Measurements from ENCODE around the gene SMARCB1.

Gene SMARCB1

GRCh38 chr22:23762842-23763578 lies 23.8 kb upstream of the SMARCB1 start, which contains the start of gene C22orf15:
Gene C22orf15 (plus strand): TSS chr22:23762990. CDS start chr22:23763307, 317 bp downstream.
- H3K18ac ChIP-seq (ENCODE audit: low read length) = peak within 1 kb of the TSS; percentile 44
- H3K9ac ChIP-seq (ENCODE audit: low read depth, low read length, poor library complexity) = no peak within 1 kb of the TSS
- no peak within 1 kb of the TSS for H4K8ac ChIP-seq (ENCODE audit: low read depth, low read length)
- peak within 1 kb of the TSS; percentile 53 for H2BK12ac ChIP-seq (ENCODE audit: low read length)
- H2BK120ac ChIP-seq (ENCODE audit: low read depth, low read length) = no peak within 1 kb of the TSS
- peak within 1 kb of the TSS; percentile 19 for H3K4me2 ChIP-seq (ENCODE audit: insufficient read depth, low read length, poor library complexity, severe bottlenecking)
- H3K27me3 ChIP-seq (ENCODE audit: control insufficient read depth in 3 of 3, insufficient read depth in 3 of 3, low read depth in 1 of 3, low read length in 3 of 3) = no peaks in the 10 kb centered on the region
- H3K79me1 ChIP-seq (ENCODE audit: low read depth, low read length) = no peaks in the 10 kb centered on the region
- H3K14ac ChIP-seq (ENCODE audit: low read length) = peak within 1 kb of the TSS; percentile 77
- peak within 1 kb of the TSS; percentile 2 for H2BK5ac ChIP-seq (ENCODE audit: low read length)
- no peaks in the 10 kb centered on the region for H3K9me3 ChIP-seq (replicated peaks in 1 of 2; ENCODE audit: control insufficient read depth in 2 of 2, insufficient read depth in 1 of 2, low read depth in 1 of 2, low read length in 2 of 2)
- H3K4me3 ChIP-seq (ENCODE audit: low read length in 2 of 2) = no peak within 1 kb of the TSS
- H3K36me3 ChIP-seq (replicated peaks in 1 of 2; ENCODE audit: control insufficient read depth in 2 of 2, insufficient read depth in 2 of 2, low read length in 2 of 2) = peaks cover 0 to 13% of the 10 kb centered on the region in 2 donors
- no peak within 1 kb of the TSS for H3K4ac ChIP-seq (ENCODE audit: low read length)
- WGBS, 2 donors (ENCODE audit: extremely low coverage in 2 of 2, insufficient read length in 2 of 2, insufficient replicate concordance in 1 of 2) = no CpG with 5 or more reads among the region's 23 CpGs
- no peak for DNase-seq (ENCODE audit: low spot score)
- peaks cover 13 to 22% of the 10 kb centered on the region in 2 donors for H3K4me1 ChIP-seq (ENCODE audit: control insufficient read depth in 2 of 2, insufficient read depth in 1 of 2, low read depth in 1 of 2, low read length in 2 of 2)
- H3K23ac ChIP-seq (ENCODE audit: low read depth, low read length, poor library complexity) = peak within 1 kb of the TSS; percentile 11
- H4K91ac ChIP-seq (ENCODE audit: low read depth, low read length, poor library complexity) = no peak within 1 kb of the TSS
- peak within 1 kb of the TSS; percentile 28 for H2BK15ac ChIP-seq (ENCODE audit: low read length)
- peak within 1 kb of the TSS; percentile 71 for H2AK5ac ChIP-seq (ENCODE audit: low read depth, low read length)
- peak within 1 kb of the TSS; percentile 47 for H3K27ac ChIP-seq (replicated peaks; ENCODE audit: low read length)
- peak within 1 kb of the TSS; percentile 75 for H2AFZ ChIP-seq (ENCODE audit: low read length)

- H2BK5ac ChIP-seq (ENCODE audit: low read length) = no peak overlapping the region
- peak overlapping the region; percentile 44 for H3K18ac ChIP-seq (ENCODE audit: low read length)
- H3K4me1 ChIP-seq (ENCODE audit: control insufficient read depth in 2 of 2, insufficient read depth in 1 of 2, low read depth in 1 of 2, low read length in 2 of 2) = peaks cover 13 to 22% of the 10 kb centered on the region in 2 donors
- no peak overlapping the region for H4K91ac ChIP-seq (ENCODE audit: low read depth, low read length, poor library complexity)
- DNase-seq (ENCODE audit: low spot score) = no peak
- no peak overlapping the region for H2BK12ac ChIP-seq (ENCODE audit: low read length)
- peak overlapping the region; percentile 71 for H2AK5ac ChIP-seq (ENCODE audit: low read depth, low read length)
- WGBS, 2 donors (ENCODE audit: extremely low coverage in 2 of 2, insufficient read length in 2 of 2, insufficient replicate concordance in 1 of 2) = no CpG with 5 or more reads among the region's 17 CpGs
- H3K36me3 ChIP-seq (replicated peaks in 1 of 2; ENCODE audit: control insufficient read depth in 2 of 2, insufficient read depth in 2 of 2, low read length in 2 of 2) = peaks cover 0 to 13% of the 10 kb centered on the region in 2 donors
- no peak overlapping the region for H2BK120ac ChIP-seq (ENCODE audit: low read depth, low read length)
- H2BK15ac ChIP-seq (ENCODE audit: low read length) = peak overlapping the region; percentile 28
- H3K4me3 ChIP-seq (ENCODE audit: low read length in 2 of 2) = no peak overlapping the region
- H3K27me3 ChIP-seq (ENCODE audit: control insufficient read depth in 3 of 3, insufficient read depth in 3 of 3, low read depth in 1 of 3, low read length in 3 of 3) = no peaks in the 10 kb centered on the region
- no peak overlapping the region for H4K8ac ChIP-seq (ENCODE audit: low read depth, low read length)
- no peak overlapping the region for H3K23ac ChIP-seq (ENCODE audit: low read depth, low read length, poor library complexity)
- no peak overlapping the region for H3K14ac ChIP-seq (ENCODE audit: low read length)
- H2AFZ ChIP-seq (ENCODE audit: low read length) = no peak overlapping the region
- no peaks in the 10 kb centered on the region for H3K9me3 ChIP-seq (replicated peaks in 1 of 2; ENCODE audit: control insufficient read depth in 2 of 2, insufficient read depth in 1 of 2, low read depth in 1 of 2, low read length in 2 of 2)
- H3K79me1 ChIP-seq (ENCODE audit: low read depth, low read length) = no peaks in the 10 kb centered on the region
- H3K4ac ChIP-seq (ENCODE audit: low read length) = no peak overlapping the region
- no peak overlapping the region for H3K27ac ChIP-seq (replicated peaks; ENCODE audit: low read length)
- H3K4me2 ChIP-seq (ENCODE audit: insufficient read depth, low read length, poor library complexity, severe bottlenecking) = peak overlapping the region; percentile 19
- H3K9ac ChIP-seq (ENCODE audit: low read depth, low read length, poor library complexity) = no peak overlapping the region
Measured at GRCh38 chr22:23763579-23763945, 23.2 kb upstream of the SMARCB1 start.

GRCh38 chr22:23763954-23764353 lies 22.8 kb upstream of the SMARCB1 start:
- no peak overlapping the region for H2BK12ac ChIP-seq (ENCODE audit: low read length)
- peak overlapping the region; percentile 19 for H3K4me2 ChIP-seq (ENCODE audit: insufficient read depth, low read length, poor library complexity, severe bottlenecking)
- H3K4ac ChIP-seq (ENCODE audit: low read length) = no peak overlapping the region
- H3K9me3 ChIP-seq (replicated peaks in 1 of 2; ENCODE audit: control insufficient read depth in 2 of 2, insufficient read depth in 1 of 2, low read depth in 1 of 2, low read length in 2 of 2) = no peaks in the 10 kb centered on the region
- peak overlapping the region; percentile 22 for H3K18ac ChIP-seq (ENCODE audit: low read length)
- no peak for DNase-seq (ENCODE audit: low spot score)
- H3K4me3 ChIP-seq (ENCODE audit: low read length in 2 of 2) = no peak overlapping the region
- no peak overlapping the region for H3K23ac ChIP-seq (ENCODE audit: low read depth, low read length, poor library complexity)
- peaks cover 13 to 22% of the 10 kb centered on the region in 2 donors for H3K4me1 ChIP-seq (ENCODE audit: control insufficient read depth in 2 of 2, insufficient read depth in 1 of 2, low read depth in 1 of 2, low read length in 2 of 2)
- no peaks in the 10 kb centered on the region for H3K79me1 ChIP-seq (ENCODE audit: low read depth, low read length)
- no peak overlapping the region for H2BK5ac ChIP-seq (ENCODE audit: low read length)
- no CpG with 5 or more reads among the region's 7 CpGs for WGBS, 2 donors (ENCODE audit: extremely low coverage in 2 of 2, insufficient read length in 2 of 2, insufficient replicate concordance in 1 of 2)
- peaks cover 0 to under 1% (median 0%) of the 10 kb centered on the region in 3 experiments for H3K27me3 ChIP-seq (ENCODE audit: control insufficient read depth in 3 of 3, insufficient read depth in 3 of 3, low read depth in 1 of 3, low read length in 3 of 3)
- H2AK5ac ChIP-seq (ENCODE audit: low read depth, low read length) = peak overlapping the region; percentile 17
- no peak overlapping the region for H2BK15ac ChIP-seq (ENCODE audit: low read length)
- H3K14ac ChIP-seq (ENCODE audit: low read length) = peak overlapping the region; percentile 21
- H3K9ac ChIP-seq (ENCODE audit: low read depth, low read length, poor library complexity) = no peak overlapping the region
- H4K91ac ChIP-seq (ENCODE audit: low read depth, low read length, poor library complexity) = no peak overlapping the region
- H3K27ac ChIP-seq (replicated peaks; ENCODE audit: low read length) = no peak overlapping the region
- H2AFZ ChIP-seq (ENCODE audit: low read length) = no peak overlapping the region
- H2BK120ac ChIP-seq (ENCODE audit: low read depth, low read length) = no peak overlapping the region
- H4K8ac ChIP-seq (ENCODE audit: low read depth, low read length) = no peak overlapping the region
- peaks cover 0 to 13% of the 10 kb centered on the region in 2 donors for H3K36me3 ChIP-seq (replicated peaks in 1 of 2; ENCODE audit: control insufficient read depth in 2 of 2, insufficient read depth in 2 of 2, low read length in 2 of 2)
